Uterus (tissue), 4 donors: Measurements from ENCODE around the gene P2RY8. TPM values are rescaled to one million over a fixed set of nuclear protein-coding genes. Genes with fewer than 3 reads are reported as not detected.
"Not testable (repeated sequence)": the region's sequence is repeated elsewhere in the genome, so short reads cannot be mapped to it uniquely, and the experiment has no call there.

ENCODE experiments used
- DNase-seq, 2 donors: peaks; one replicate each; pipeline ENCODE4 v3.0.0-alpha.2; 2019 to 2020
- H3K27ac ChIP-seq, 2 donors: fragments of 200-600 bp; sonication (generic); 1 replicate in 1 of 2; 2 replicates in 1 of 2; pipeline ENCODE4 v1.5.1; 2016 to 2018
- H3K27me3 ChIP-seq, 2 donors: fragments of 200-600 bp; sonication (generic); one replicate each; pipeline ENCODE4 v1.5.1; 2018 to 2019; ENCODE audit warnings: control low read depth in 1 of 2
- H3K36me3 ChIP-seq, 2 donors: fragments of 200-600 bp; sonication (generic); one replicate each; pipeline ENCODE4 v1.5.1; 2019; ENCODE audit warnings: control low read depth in 1 of 2
- H3K4me1 ChIP-seq, 2 donors: fragments of 200-600 bp; sonication (generic); one replicate each; pipeline ENCODE4 v1.5.1; 2018 to 2019; ENCODE audit warnings: control low read depth in 1 of 2
- H3K4me3 ChIP-seq, 2 donors: fragments of 200-600 bp; sonication (generic); 1 replicate in 1 of 2; 2 replicates in 1 of 2; pipeline ENCODE4 v1.5.1; 2018 to 2019; ENCODE audit warnings: mild to moderate bottlenecking in 1 of 2
- H3K9me3 ChIP-seq, 2 donors: fragments of 200-600 bp; sonication (generic); one replicate each; pipeline ENCODE4 v1.5.1; 2019; ENCODE audit warnings: control low read depth in 1 of 2
- CTCF ChIP-seq, 4 experiments: fragments of 200-600 bp in 2 of 4; fragments of 450-650 bp in 2 of 4; sonication (generic) in 2 of 4; IDR thresholded peaks; one replicate each; pipeline ENCODE4 v1.5.1; 2016 to 2019; ENCODE audit warnings: antibody characterized with exemption in 4 of 4, mild to moderate bottlenecking in 2 of 4, moderate library complexity in 1 of 4
- POLR2A ChIP-seq, 2 donors: fragments of 450-650 bp; IDR thresholded peaks; one replicate each; pipeline ENCODE4 v1.6.1; 2016; ENCODE audit warnings: antibody characterized with exemption in 2 of 2, mild to moderate bottlenecking in 1 of 2, moderate library complexity in 1 of 2
- intact Hi-C: fragments of 100-400 bp; cut with DNase I; formaldehyde crosslinking; loops from one replicate; pipeline ENCODE4 v1.15.1; 2023; ENCODE audit warnings: low total_unique reads
- total RNA-seq, 4 donors: library from RNA; depleted of rRNA in 3 of 4; stranded (reverse); fragments of >200 nt in 3 of 4; gene quantifications; one replicate each; pipeline versions ENCODE4 v1.1.0 to v1.2.4, GENCODE V29; 2014 to 2023
- donor health status: DM: yes; HTN: yes; CAD: no.

Gene P2RY8
- total RNA-seq, 4 donors from 2014 or later: 0.59 to 3.6 (median 0.90) TPM; not detected in 1

GRCh38 chrX:1430451-1430850 is 106.5 kb downstream of the P2RY8 start:
- DNase-seq: no peak
- H3K27me3 ChIP-seq: no peaks in the 10 kb centered on the region
- H3K9me3 ChIP-seq: no peaks in the 10 kb centered on the region
- H3K4me3 ChIP-seq: no peak overlapping the region
- no peak overlapping the region for H3K27ac ChIP-seq
- TF ChIP-seq CTCF (IDR thresholded peaks at IDR 0.05) (no peak), POLR2A (IDR thresholded peaks at IDR 0.05) (no peak)
- intact Hi-C loops: no loop called here
- H3K36me3 ChIP-seq: no peaks in the 10 kb centered on the region
- H3K4me1 ChIP-seq: no peaks in the 10 kb centered on the region

DNA sequence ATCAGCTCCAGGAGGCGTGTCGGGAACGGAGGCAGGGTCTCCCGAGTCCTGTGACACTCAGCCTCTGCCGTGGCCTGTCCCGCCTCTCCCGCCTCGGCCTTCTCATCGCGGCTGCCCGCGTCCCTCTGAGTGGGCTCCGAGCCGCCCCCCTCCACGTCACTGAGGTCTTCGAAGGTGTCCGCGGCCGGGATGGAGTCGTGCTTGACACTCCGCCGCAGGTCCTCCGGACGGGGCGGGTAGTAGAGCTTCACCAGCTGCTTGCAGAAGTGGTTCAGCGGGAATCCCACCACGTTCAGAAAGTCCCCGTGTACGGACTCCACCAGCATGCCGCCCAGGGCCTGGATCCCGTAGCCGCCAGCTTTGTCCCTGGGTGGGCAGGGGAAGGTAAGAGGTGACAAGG is 109.2 kb downstream of the P2RY8 start:
- Histone ChIP-seq H3K27me3 (no peaks in the 10 kb centered on the region), H3K36me3 (no peaks in the 10 kb centered on the region), H3K9me3 (peaks cover 0 to 2% of the 10 kb centered on the region in 2 donors), H3K4me1 (no peaks in the 10 kb centered on the region), H3K4me3 (no peak overlapping the region), H3K27ac (no peak overlapping the region)
- DNase-seq: no peak
- TF ChIP-seq CTCF (IDR thresholded peaks at IDR 0.05): no peak
- no peak for TF ChIP-seq POLR2A (IDR thresholded peaks at IDR 0.05)
- intact Hi-C loops: no loop called here

GRCh38 chrX:1426321-1426720 is 110.7 kb downstream of the P2RY8 start:
- H3K27ac ChIP-seq, H3K27me3 ChIP-seq, H3K4me1 ChIP-seq, H3K4me3 ChIP-seq, DNase-seq, intact Hi-C loops, H3K9me3 ChIP-seq, H3K36me3 ChIP-seq: not testable (repeated sequence)

DNA sequence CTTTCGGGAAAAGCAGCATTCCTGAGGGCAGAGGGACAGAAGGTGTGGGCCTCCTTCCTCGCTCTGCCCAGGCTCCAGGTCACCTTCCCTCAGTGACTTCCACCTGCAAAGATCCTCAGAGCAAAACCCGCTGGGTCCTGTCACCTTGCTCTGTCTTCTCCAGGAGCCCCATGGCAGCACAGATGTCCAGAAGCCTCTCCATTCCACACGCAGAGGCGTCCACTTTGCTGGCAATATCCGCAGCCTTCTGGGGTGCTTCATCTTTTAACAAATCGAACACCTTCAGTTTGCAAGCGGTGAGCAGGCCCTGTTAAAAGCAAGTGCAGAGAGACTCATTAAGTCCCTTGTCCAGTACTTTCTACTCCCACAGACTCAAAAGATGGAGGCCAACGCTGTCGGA is 111.6 kb downstream of the P2RY8 start:
- DNase-seq: no peak
- TF ChIP-seq CTCF (IDR thresholded peaks at IDR 0.05) (no peak), POLR2A (IDR thresholded peaks at IDR 0.05) (no peak)

DNA sequence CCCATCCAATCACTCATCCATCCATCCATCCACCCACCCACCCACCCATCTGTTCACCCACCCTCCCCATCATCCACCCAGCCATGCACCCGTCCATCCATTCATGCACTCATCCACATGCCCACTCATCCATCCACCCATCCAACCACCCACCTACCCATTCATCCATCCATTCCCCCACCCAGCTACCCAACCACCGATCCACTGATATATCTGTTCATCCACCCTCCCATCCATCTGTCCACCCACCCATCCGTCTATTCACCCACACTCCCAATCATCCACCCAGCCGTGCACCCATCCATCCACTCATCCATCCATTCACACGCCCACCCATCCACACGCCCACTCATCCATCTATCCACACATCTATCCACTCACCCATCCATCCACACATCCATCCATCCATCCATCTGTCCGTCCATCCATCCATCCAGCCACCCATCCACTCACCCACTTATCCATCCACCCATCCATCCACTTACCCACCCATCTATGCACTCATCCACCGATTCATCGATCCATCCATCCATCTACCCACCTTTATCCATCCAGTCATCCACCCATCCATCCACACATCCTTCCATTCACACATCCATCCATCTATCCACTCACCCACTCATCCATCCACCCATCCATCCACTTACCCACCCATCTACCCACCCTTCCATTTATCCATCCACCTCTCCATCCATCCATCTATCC is 112.7 kb downstream of the P2RY8 start:
- Histone ChIP-seq H3K27me3 (no peaks in the 10 kb centered on the region), H3K9me3 (peaks cover 0 to 8% of the 10 kb centered on the region in 2 donors), H3K4me3 (no peak overlapping the region), H3K27ac (no peak overlapping the region), H3K4me1 (no peaks in the 10 kb centered on the region), H3K36me3 (no peaks in the 10 kb centered on the region)
- no peak for TF ChIP-seq POLR2A (IDR thresholded peaks at IDR 0.05)
- TF ChIP-seq CTCF (IDR thresholded peaks at IDR 0.05): no peak
- intact Hi-C loops: no loop called here
- no peak for DNase-seq

More for the DNA sequence above, 111.6 kb downstream of the P2RY8 start:
- Histone ChIP-seq H3K9me3 (peaks cover 0 to 8% of the 10 kb centered on the region in 2 donors), H3K4me1 (no peaks in the 10 kb centered on the region), H3K4me3 (no peak overlapping the region), H3K36me3 (no peaks in the 10 kb centered on the region), H3K27me3 (no peaks in the 10 kb centered on the region), H3K27ac (no peak overlapping the region)
- intact Hi-C loops: no loop called here
